Fibroblast of upper back skin (primary cell): Measurements from ENCODE around the gene TRA2B.
A peak's percentile ranks its signal among the peaks of the same experiment; 100 is the strongest.

ENCODE experiments used
- DNase-seq: peaks from one replicate; pipeline ENCODE4 v3.0.0-alpha.2; 2013

The TRA2B gene

DNA sequence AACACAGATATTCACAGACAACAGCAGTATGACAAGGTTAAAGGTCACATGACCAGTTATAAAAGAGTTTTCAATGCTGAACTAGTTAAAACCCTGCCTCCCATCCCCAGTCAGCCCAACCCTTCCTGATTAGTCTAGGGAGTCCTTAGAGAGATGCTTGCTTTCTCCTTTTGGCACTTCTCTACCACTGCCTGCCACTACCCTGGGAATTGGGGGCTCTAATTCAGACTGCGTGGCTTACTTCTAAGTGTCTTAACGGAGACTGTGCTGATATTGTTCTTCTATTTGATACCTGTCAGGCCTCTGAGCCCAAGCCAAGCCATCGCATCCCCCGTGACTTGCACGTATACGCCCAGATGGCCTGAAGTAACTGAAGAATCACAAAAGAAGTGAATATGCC is 11.7 kb upstream of the TRA2B start:
- DNase-seq: no peak

DNA sequence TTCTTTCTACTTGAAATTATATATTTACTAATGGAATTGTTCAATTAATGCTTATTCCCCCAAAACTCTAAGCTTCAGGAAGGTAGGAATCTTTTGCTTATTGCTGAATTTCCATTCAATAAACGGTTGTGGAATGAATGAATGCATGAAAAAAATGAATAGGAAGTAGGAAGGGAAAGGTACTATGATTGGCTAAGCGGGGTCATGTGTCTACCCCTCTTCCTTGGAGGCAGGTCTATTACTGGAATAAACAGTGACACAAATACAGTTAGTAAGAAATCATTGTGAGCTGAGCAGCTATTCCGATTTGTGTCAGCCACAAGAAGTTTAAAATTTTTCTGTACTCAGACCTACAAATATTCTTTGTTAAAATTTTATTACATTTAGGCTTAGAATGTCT is 10.5 kb upstream of the TRA2B start:
- no peak for DNase-seq

DNA sequence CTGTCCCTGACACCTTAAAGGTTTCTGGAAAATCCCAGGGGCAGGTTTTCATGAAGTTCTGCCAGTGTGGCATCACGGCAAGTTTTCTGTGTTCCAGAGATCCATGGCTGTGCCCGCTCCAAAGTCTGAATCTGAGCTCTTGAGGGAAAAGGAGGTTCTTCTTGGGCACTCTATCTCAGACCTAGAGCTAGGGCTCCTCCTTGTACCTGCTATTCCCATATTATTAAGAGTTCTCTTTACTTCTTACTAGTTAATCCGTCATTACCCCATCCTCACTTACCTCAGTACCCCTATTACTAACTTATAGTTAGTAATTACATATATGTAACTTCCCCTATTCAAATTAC is 5.9 kb upstream of the TRA2B start:
- no peak for DNase-seq

DNA sequence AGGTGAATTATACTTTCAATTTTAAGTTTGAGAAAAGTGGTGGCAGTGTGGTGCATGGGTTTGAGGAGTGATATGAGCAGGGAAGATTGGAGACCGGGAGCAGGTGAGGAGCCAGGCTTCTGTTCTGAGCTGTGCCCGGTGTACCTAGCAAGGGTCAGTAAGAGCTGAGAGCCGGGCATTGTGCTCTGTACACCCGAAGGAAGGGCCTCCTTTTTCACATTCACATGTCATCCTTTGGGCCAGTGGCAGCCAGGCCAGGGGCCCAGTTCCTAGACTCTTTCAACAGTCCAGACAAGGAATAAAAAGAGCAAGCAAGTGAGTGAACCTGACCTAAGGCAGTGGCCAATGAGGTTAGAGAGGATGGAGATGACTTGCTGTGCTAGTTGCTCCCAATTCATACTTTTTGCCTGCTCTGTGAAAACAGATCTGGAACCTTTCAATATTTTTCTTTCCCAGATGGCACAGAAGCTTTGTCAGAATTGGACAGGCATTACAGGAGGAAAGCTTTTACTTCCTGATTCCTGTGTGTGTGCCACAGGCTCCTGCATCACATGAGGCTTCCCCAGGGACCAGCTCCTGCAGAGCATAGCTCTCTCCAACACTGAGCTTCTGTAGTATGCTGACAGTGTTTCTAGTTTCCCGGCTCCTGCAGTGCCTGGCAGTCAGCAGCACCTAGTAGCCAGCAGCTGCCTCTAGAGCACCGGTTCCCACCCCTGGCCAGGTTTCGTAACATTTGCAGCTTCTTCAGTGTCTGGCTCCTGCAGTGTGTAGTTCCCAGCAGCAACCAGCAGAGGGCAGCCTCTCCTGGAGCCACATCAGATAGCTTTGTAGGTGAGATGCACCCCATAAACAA is 5.3 kb upstream of the TRA2B start:
- DNase-seq: peak; percentile 71

DNA sequence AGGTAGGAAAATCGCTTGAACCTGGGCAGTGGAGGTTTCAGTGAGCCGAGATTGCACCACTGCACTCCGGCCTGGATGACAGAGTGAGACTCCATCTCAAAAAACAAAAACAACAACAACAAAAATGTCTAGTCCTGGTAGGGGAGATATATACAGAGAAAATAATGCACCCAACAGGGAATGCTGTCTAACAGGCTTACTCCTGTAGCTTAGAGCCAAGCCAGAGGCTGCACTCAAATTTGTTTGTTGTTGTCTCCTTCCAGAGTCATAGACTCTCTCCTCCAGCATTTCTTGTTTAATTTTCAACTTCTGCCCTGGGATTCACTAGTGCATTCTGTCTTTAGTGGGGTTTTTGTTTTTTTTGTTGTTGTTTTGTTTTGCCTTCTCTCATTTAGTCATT is 4.6 kb upstream of the TRA2B start:
- no peak for DNase-seq

DNA sequence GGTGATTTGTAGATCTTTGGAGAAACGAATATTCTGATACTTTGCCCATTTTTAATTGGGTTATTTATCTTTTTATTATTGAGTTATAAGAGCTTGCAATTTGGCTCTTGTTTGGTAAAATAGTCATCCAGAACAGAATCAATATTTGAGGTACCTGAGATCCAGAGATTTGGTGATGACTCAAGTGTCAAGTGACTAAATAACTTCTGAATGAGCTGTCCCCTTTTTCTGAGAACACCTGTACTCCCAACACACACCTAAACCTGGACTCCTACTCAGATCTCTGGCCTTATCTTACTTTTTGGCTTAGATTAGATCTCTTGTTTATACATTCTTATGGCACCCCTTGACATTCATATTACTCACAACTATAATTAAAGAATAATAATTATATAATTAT is 3.1 kb upstream of the TRA2B start:
- no peak for DNase-seq

DNA sequence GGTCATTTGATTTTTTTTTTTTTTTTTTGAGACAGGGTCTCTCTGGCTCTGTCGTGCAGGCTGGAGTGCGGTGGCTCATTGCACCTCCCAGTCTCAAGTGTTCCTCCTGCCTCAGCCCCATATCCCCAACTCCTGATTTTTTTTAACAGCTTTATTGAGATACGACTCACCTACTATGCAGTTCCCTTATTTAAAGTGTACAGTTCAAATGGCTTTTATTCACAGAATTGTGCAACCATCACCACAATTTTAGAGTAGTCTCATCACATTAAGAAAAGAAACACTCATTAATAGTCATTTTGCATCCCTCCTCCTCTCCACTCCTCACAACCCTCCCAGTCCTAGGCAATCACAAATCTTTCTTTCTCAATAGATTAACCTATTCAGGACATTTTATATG is 1.9 kb upstream of the TRA2B start:
- no peak for DNase-seq

DNA sequence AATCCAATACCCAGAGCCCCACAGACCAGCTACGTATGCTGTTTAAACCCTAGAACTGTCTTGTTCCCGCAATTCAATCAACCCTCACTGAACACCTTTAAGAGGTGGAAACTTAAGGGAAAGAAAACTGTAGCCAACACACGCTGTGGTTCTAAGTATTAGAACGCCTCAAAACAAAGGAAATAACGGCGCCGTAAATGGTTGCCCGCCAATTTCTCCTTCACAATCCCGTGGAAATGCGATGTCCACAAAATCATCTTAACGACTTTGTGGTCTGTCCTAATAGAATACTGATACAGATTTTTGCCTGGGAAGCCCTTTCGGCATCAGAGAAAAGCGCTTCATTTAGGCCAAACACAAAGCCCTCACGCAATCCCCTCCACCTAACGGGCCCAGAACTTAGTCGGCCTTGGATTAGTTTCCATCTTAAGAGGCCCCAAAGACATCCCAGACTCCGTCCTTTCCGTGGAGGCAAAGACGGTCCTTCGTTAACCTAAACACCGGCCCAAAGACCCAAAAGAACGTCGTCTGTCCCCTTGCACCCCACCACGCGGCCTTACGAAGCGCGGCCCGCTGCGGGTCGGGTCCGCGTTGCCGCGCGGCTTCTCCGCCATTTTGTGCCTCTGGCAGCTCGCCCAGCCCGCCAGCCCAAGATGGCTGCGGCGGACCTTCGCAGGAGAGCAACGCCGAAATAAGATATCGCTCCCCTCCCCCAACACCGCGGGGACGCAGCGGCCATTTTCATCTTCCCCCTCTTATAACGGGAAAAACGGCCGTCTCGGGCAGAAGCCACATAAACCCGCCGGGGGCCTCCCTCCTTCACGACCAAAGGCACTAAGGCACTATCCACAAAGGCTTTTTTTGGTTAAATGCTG is 763 bp downstream of the TRA2B start:
- DNase-seq: peak; percentile 90

DNA sequence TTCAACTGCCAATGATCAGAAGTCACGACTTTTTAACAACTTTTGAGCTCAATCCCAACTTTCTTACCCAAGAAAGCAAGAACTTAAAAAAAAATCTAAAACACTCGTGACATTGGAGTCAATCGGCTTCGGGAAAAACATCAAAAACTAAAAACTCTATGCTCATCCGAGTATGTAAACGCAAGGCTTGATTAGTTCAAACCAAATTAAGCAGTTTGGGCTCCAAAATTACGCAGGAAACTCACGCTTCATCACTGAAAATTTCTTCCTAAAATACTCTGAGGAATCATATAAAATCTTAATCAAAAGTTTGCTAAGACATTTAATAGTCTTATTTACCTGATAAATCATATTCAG is 1.6 kb downstream of the TRA2B start:
- no peak for DNase-seq

DNA sequence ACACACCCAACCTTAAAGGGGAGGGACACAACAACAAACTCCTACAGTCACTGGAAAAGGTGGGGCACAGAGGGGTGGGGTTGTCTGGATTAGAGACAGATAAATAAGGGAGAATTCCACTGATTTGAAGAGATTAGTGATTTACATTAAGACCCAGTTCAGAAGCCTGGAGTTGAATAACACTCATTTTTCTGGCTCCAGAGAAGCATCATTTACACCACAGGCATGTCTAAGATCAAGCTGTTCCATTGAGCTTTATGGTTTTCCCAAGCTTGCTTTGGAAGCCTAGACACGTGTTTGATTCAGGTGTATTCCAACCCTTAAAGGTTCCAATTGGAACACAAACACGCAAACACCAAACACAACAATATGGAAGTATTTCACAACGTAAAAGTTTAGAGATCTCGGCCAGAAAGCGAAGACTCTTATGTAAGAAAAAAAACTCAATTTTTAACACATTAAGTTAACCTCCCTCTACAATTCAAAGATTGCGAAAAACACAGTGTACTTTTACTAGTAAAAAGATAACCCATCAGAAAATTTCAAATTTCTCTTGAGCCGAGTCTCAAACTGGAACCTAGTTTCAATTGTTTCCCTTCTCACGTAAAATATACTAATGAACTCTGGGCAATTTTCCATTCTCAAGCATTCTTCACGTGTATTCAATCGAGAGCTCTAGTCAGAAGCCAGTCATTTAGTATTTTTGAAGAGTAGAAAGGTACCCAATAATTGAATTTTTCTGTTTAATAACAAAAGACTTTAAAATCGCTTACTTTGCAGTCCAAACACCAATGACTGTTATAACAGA is 2.1 kb downstream of the TRA2B start:
- DNase-seq: peak; percentile 27

DNA sequence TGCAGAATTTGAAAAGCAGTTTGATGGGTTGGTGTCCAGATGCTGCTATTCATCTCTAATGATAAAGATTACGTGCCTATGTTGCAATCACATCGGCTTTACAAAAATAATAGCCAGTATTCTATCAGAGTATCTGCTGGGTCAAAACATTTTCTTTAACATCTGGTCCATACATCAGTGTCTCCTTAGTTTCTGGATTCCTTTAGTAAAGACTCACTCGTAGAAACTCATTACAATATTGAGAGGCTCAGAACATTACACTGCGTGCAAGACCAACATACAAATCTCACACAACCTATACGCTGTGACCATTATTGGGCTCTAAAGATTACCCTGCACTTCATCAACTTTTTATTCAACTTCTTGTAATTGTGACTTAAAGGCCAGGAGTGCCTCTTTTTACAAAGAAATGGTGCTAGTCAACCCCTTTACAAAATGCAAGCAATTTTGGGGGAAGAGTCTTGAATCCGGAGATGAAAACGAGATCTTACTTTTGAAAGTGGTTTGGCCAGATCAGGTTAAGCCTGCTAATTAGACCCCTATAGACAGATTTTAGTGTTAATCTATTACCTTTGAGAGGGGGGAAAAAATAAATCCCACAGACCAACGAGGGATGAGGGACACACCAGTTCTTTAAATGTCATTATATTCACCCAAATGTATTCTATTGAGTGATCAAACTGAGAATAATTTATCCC is 2.9 kb downstream of the TRA2B start:
- DNase-seq: peak; percentile 48

DNA sequence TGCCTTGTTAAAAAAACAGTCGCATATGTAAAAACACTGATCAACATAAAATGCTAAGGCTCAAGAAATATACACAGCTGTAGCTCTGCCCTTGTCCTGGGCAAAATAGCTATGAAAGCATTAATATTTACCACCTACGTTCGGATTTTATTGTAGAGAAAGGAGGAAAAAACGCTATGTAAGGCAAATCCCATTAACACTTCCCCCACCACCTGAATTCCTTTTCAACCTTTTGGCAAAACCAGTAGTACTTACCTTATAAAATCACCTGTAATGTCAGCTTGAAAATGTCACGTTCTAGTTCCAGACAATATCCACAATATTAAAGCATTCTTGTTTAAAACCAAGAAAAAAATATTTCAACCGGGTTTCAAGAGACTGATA is 3.6 kb downstream of the TRA2B start:
- no peak for DNase-seq

DNA sequence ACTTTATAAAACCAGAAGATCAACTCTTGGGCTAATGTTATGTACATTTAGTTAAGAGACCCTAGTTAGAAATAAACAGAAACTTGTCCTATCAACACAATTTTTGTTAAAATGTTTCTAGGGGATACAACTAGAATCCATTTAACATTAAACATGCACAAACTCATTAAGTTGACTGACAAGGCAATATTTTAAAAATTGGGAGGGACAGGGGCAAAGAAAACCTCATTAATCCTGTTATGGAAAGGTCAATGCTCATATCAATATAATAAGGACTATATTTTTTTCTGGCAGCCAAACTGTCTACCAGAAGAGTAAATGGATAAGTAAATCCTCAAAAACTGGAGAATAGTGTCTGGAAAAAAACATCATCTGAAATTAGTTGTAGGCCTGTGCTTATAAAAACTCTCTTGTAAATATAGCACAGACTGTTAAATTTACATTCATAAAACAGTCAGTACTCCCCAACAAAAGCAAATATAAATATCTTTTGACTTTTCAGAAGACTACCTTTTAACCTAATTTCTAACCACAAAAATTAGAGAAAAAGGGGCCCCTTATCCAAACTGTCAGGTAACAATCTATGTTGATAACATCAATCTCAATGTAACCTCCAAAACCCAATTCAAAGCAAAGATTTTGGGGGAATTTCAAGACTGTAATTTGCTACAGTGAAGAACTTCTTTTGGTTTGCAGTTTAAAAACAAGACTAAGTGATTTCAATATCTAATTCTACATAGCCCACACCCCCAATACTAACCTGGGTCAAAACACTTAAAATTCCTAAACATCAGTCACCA is 4.2 kb downstream of the TRA2B start:
- DNase-seq: no peak

DNA sequence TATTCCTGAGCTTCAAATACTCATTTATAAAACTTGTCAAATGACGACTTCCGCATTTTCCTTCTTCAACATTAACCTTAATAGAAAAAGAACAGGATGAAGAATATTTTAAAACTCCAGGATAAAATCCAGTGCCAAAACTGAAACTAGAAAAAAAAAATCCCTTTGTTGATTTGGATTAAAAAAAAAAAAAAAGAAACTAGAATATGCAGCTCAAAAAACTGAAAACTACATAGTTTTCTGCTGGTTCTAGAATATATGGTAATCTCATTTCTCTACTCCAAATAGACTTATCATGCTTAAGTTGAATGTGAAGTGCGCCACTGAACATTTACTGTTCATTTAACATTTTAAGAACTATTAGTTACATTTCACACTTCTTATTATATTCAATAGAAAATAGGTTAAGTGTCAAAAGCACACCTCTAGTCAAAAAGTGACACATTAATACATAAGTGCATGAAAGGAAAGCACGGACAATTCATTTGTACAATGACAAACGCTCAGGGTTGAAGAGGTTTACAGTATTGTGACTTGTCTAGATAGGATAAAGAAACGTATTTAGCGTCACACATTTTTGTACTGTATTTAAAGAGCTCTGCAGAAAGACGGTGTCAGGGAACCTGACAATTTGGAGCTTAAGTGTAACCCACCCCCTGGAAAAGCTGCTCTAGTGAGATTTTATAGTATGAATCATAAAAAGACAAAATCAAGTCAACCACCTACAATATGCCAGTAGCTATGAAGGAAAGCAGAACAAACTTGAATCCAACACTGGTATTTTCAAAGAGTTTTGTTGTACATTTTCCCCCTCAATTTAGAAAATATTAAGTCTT is 5.8 kb downstream of the TRA2B start:
- DNase-seq: no peak

DNA sequence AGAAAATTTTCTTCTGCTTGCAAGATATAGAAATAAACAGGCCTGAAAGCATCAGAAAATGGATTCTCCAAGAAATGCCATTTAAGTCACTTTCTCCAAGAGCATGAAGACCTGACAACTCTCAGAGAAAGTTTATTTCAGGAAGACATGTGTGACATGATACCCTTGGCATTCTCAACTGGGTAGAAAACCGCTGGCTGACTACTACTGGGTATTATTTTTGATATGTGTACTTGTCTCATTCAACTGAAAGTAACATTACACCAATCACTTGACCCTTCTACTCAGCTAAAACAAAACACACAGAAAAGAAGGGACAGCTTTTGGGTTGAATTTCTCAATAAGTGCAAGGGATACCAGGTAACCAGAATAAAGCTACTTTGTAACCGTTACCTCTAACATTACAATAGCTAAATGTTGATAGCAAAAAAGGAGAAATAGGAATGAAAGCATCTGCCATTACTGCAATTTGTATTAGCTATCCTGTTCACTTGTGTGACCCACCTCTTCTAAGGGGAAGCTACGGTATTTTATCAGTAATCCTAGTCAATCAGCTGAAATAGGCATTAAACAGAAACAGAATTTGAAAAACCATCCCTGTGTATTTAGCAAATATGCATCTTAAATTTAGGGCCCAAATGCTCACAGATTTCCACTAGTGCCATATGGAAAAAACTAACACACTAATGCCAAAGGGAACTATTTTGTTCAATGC is 7.3 kb downstream of the TRA2B start:
- DNase-seq: no peak

DNA sequence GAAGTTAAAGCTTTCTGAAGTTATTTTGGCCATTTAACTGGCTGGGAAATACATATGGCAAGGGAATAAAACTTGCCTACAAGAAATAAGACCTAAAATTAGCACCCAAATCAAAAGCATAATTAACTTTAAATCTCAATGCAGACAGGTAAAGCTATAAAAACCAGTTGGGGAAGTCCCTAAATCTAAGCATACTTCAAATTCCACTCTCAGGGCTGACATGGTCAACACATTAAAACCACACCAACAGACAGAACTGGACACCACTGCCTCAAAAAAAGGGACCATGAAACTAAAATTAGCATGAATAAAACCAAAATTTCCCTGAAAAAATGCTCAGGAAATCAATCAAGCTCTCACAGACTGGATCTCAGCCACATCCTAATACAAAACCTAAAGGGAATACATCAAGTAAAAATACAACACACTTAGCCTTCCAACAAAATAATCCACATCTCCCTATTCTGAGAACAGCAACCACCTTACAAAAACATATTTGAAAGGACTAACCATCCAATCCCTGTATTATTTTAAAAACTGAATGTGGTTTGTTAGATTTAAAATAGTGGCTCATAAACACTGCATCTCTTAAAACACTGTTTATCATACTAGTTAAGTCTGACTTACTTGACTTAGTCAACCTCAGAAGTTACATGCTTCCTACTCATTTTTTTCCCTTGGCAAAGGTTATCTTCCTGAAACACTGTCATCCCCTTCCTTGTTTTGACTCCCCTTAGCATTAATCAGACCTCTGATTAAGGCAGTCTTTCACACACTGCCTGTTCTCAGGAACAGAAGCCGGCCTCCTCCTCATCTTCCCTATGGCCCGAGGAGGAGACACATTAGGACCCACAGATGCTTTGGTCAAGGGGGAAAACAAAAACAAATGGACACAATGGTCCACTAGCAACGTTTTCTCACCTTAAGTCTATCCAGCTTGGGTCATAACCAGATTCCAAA is 8.3 kb downstream of the TRA2B start:
- no peak for DNase-seq

DNA sequence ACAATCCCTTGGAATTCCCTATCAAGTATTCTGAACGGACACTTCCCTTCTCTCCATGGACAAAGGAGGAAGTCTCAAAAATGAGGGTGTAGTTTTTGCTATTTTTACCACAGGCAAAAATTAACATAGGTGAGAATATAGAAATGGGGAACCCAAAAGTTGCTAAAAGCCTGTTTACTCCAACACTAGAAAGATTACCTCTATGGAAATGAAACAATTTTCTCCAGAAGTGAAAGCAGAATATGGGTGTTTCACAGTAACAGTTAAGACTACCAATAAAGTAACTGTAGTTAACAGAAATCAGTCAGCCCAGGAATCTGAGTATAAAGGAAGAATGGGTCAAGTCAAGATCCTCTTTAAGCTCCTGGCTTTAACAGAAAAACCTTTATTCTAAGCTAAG is 9.3 kb downstream of the TRA2B start:
- DNase-seq: no peak

DNA sequence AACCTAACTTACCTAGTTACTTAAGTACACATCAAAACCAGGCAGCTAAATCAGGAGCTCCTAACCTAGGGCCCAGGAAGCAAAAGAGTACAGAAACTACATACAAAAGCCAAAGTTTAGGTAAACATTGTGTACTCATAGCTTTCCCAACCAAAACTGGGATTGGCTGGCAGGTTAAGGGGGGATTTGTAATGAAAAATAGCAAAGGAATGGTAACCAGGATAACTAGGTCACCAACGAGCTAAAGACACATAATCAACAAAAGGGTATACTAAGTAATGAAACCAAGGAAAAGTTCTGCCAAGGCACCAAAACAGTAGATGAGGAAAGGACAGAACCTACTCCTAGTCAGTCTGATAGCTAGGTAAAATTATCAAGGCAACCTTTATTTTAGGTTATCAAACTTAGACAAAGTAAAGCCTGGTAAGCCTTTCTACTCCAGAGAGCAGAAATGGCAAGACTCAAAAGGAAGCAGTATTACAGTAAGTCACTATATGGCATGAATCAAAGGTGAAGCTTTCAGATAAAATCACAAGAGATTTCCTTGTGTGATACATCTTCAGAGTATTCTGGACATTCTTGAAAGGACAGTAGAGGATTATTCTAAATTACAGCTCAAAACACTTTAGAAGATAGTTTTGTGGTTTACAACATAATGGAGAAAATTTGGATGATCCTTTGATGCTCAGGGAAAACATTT is 10.2 kb downstream of the TRA2B start:
- no peak for DNase-seq

DNA sequence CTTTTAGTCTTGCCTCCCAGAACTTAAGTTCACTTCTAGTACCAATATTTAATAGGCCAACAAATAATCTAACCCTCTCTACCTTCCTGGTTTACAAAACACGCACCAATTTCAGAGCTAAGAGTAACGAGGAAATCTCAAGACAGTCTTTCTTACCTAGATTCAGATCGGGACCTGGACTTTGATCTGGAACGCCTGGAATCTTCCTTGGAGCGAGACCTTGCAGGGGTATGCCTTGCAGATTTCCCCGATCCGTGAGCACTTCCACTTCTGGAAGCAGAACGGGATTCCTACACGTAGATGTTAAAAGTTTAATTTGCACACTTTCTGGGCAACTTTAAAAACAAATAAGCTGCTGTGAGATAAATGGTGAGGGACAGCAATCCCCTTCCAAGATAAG is 11.4 kb downstream of the TRA2B start:
- DNase-seq: no peak
